ENCODE measurements around the gene LOXHD1. TPM values are rescaled to one million over a fixed set of nuclear protein-coding genes. Genes with fewer than 3 reads are reported as not detected.

LOXHD1 gene
- total and polyA plus RNA-seq, 10 of the 15 experiments (the other 5 are each of a cell fraction or from before 2014, with no cell fraction given): not detected

GRCh38 chr18:46622451-46622850, 34.6 kb downstream of the LOXHD1 start:
- Histone ChIP-seq H3K9me3 (replicated peaks; ENCODE audit: control insufficient read depth, insufficient read depth, low read length) (no peaks in the 10 kb centered on the region), H3K9ac (ENCODE audit: control insufficient read depth, insufficient read depth, low read length) (no peak overlapping the region), H3K4me3 (no peak overlapping the region), H3K4me1 (ENCODE audit: control insufficient read depth, insufficient read depth, low read length) (no peaks in the 10 kb centered on the region), H3K79me2 (ENCODE audit: control insufficient read depth, insufficient read depth, low read length) (no peaks in the 10 kb centered on the region), H3K4me2 (ENCODE audit: control insufficient read depth, insufficient read depth) (no peak overlapping the region), H3K36me3 (ENCODE audit: control insufficient read depth in 2 of 2, insufficient read depth in 2 of 2, low read length in 1 of 2) (no peaks in the 10 kb centered on the region), H4K20me1 (ENCODE audit: control insufficient read depth, insufficient read depth) (no peaks in the 10 kb centered on the region), H3K27me3 (replicated peaks in 1 of 2; ENCODE audit: control insufficient read depth in 2 of 2, insufficient read depth in 2 of 2, low read length in 1 of 2) (no peaks in the 10 kb centered on the region), H3K27ac (ENCODE audit: control insufficient read depth, insufficient read depth) (no peak overlapping the region), H2AFZ (ENCODE audit: control insufficient read depth, low read depth, low read length) (no peak overlapping the region)
- 53% methylated on average over 4 of the region's 4 CpGs for WGBS (ENCODE audit: insufficient coverage, insufficient replicate concordance, low lambda C conversion rate, missing lambda C conversion rate)
- intact Hi-C loops (cut with micrococcal nuclease; ENCODE audit: unreplicated experiment): no loop called here
- ATAC-seq (no peak), DNase-seq (ENCODE audit: low read depth, low spot score) (no peak), FAIRE-seq (no peak)
- in situ Hi-C loops (cut with MboI): no loop called here
- CTCF ChIA-PET: interaction anchor here (1.0 to 1.6 kb wide), 6 partner anchors 36 to 475 kb away, joined by 3 to 9 read pairs (median 6); a partner anchor contains a TSS
- no TSS peak for BruUV-seq (replicated peaks)
- SMC1A ChIA-PET (ENCODE audit: uncharacterized antibody, unreplicated experiment): interaction anchor here (1.4 to 1.6 kb wide), 2 partner anchors 341 to 475 kb away, joined by 3 to 6 read pairs; no protein-coding TSS in a partner anchor
- POLR2A ChIA-PET: interaction anchor here (0.6 kb wide), 1 partner anchor 376 kb away, joined by 4 read pairs; no protein-coding TSS in a partner anchor
- RAD21 ChIA-PET (ENCODE audit: unreplicated experiment): interaction anchor here (1.2 to 1.6 kb wide), 2 partner anchors 35 to 341 kb away, joined by 5 read pairs; no protein-coding TSS in a partner anchor
- TF ChIP-seq, protein P1, sequence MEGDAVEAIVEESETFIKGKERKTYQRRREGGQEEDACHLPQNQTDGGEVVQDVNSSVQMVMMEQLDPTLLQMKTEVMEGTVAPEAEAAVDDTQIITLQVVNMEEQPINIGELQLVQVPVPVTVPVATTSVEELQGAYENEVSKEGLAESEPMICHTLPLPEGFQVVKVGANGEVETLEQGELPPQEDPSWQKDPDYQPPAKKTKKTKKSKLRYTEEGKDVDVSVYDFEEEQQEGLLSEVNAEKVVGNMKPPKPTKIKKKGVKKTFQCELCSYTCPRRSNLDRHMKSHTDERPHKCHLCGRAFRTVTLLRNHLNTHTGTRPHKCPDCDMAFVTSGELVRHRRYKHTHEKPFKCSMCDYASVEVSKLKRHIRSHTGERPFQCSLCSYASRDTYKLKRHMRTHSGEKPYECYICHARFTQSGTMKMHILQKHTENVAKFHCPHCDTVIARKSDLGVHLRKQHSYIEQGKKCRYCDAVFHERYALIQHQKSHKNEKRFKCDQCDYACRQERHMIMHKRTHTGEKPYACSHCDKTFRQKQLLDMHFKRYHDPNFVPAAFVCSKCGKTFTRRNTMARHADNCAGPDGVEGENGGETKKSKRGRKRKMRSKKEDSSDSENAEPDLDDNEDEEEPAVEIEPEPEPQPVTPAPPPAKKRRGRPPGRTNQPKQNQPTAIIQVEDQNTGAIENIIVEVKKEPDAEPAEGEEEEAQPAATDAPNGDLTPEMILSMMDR (IDR thresholded peaks at IDR 0.05 in 2 of 3, conservative IDR thresholded peaks at IDR 0.05 in 1 of 3; ENCODE audit: control insufficient read depth in 2 of 3, extremely low read depth in 1 of 3, insufficient read depth in 1 of 3, low read depth in 3 of 3, low read length in 3 of 3): no peak
- TF ChIP-seq PML (IDR thresholded peaks at IDR 0.05; ENCODE audit: low read length): no peak
- no peak for TF ChIP-seq TCF3 (IDR thresholded peaks at IDR 0.05; ENCODE audit: borderline replicate concordance, insufficient read depth, low read depth, low read length)
- TF ChIP-seq FOS (IDR thresholded peaks at IDR 0.05; ENCODE audit: borderline replicate concordance, extremely low read depth, insufficient read length): no peak
- no peak for TF ChIP-seq ETV6 (conservative IDR thresholded peaks at IDR 0.05 in 1 of 2, IDR thresholded peaks at IDR 0.05 in 1 of 2; ENCODE audit: borderline replicate concordance in 1 of 2, low read depth in 1 of 2)
- no peak for TF ChIP-seq TBL1XR1 (IDR thresholded peaks at IDR 0.05; ENCODE audit: low read depth, low read length)
- TF ChIP-seq BMI1 (IDR thresholded peaks at IDR 0.05; ENCODE audit: borderline replicate concordance): no peak
- TF ChIP-seq RB1 (IDR thresholded peaks at IDR 0.05; ENCODE audit: borderline replicate concordance): no peak
- TF ChIP-seq ELK1 (IDR thresholded peaks at IDR 0.05; ENCODE audit: low read depth, low read length): no peak
- TF ChIP-seq RBBP5 (conservative IDR thresholded peaks at IDR 0.05): no peak
- TF ChIP-seq PAX5 (IDR thresholded peaks at IDR 0.05; ENCODE audit: borderline replicate concordance, low read depth, low read length): no peak
- TF ChIP-seq HSF1 (IDR thresholded peaks at IDR 0.05; ENCODE audit: low read depth, low read length): no peak
- no peak for TF ChIP-seq CHD1 (IDR thresholded peaks at IDR 0.05; ENCODE audit: low read depth, low read length)
- no peak for TF ChIP-seq CUX1 (IDR thresholded peaks at IDR 0.05; ENCODE audit: insufficient replicate concordance, low read depth, low read length)

Measured in GM12878 (cell line).